HepG2 (cell line): Measurements from ENCODE around the gene LIPE. TPM values are rescaled to one million over a fixed set of nuclear protein-coding genes. Genes with fewer than 3 reads are reported as not detected.
A peak's percentile ranks its signal among the peaks of the same experiment; 100 is the strongest.

Experiments
- ARID2 ChIP-seq: sonication (generic); formaldehyde crosslinking; IDR thresholded peaks from 2 replicates; pipeline ENCODE4 v1.8.1; 2022; ENCODE audit warnings: mild to moderate bottlenecking, missing genetic modification reagents, borderline replicate concordance
- ARNT2 ChIP-seq: sonication (generic); formaldehyde crosslinking; IDR thresholded peaks from 2 replicates; pipeline ENCODE4 v1.8.0; 2022; ENCODE audit warnings: mild to moderate bottlenecking, low read depth, missing genetic modification reagents, moderate library complexity
- BHLHE40 ChIP-seq: IDR thresholded peaks from 2 replicates; pipeline ENCODE4 v1.6.1; 2011; ENCODE audit warnings: low read length, improper control_type of control experiment
- MED8 ChIP-seq: sonication (generic); formaldehyde crosslinking; IDR thresholded peaks from 2 replicates; pipeline ENCODE4 v1.8.1; 2023; ENCODE audit warnings: mild to moderate bottlenecking, missing genetic modification reagents; ENCODE audit not compliant: insufficient replicate concordance
- MYC ChIP-seq: sonication (generic); formaldehyde crosslinking; IDR thresholded peaks from 2 replicates; pipeline ENCODE4 v1.9.0; 2021; ENCODE audit warnings: missing genetic modification reagents, borderline replicate concordance
- MYNN ChIP-seq: sonication (generic); formaldehyde crosslinking; IDR thresholded peaks from 2 replicates; pipeline ENCODE4 v1.4.0; 2020; ENCODE audit warnings: mild to moderate bottlenecking, low read depth, missing genetic modification reagents
- NR2F1 ChIP-seq, 2 experiments: fragments of 450-650 bp in 1 of 2; formaldehyde crosslinking in 1 of 2; IDR thresholded peaks; 2 replicates each; pipeline versions ENCODE4 v1.5.0 to v1.6.1; 2016 to 2020; ENCODE audit warnings: mild to moderate bottlenecking in 1 of 2, missing compliant biosample characterization in 1 of 2, missing genetic modification reagents in 1 of 2, moderate library complexity in 1 of 2
- SYNCRIP ChIP-seq: fragments of 200-400 bp; formaldehyde crosslinking; IDR thresholded peaks from 2 replicates; pipeline ENCODE4 v1.6.1; 2018; ENCODE audit warnings: mild to moderate bottlenecking, low read depth, low read length; ENCODE audit not compliant: insufficient read depth
- U2AF1 ChIP-seq: fragments of 200-400 bp; formaldehyde crosslinking; optimal IDR thresholded peaks from 2 replicates; pipeline ENCODE3; 2017; ENCODE audit warnings: mild to moderate bottlenecking, low read depth, low read length
- YEATS2 ChIP-seq: sonication (generic); formaldehyde crosslinking; IDR thresholded peaks from 2 replicates; pipeline ENCODE4 v1.4.0; 2020; ENCODE audit warnings: missing genetic modification reagents, borderline replicate concordance
- ZBTB38 ChIP-seq: sonication (generic); formaldehyde crosslinking; IDR thresholded peaks from 2 replicates; pipeline ENCODE4 v1.5.1; 2020; ENCODE audit warnings: mild to moderate bottlenecking, missing genetic modification reagents
- ZBTB8A ChIP-seq: sonication (generic); formaldehyde crosslinking; IDR thresholded peaks from 2 replicates; pipeline ENCODE4 v1.4.0; 2020; ENCODE audit warnings: mild to moderate bottlenecking, low read depth, missing genetic modification reagents, borderline replicate concordance
- ZFP36 ChIP-seq: fragments of 150-350 bp; IDR thresholded peaks from 2 replicates; pipeline ENCODE4 v1.6.1; 2018; ENCODE audit warnings: borderline replicate concordance, low read length, low read depth; ENCODE audit not compliant: partially characterized antibody
- ZSCAN12 ChIP-seq: sonication (generic); formaldehyde crosslinking; IDR thresholded peaks from 2 replicates; pipeline ENCODE4 v1.9.0; 2021; ENCODE audit warnings: mild to moderate bottlenecking, missing genetic modification reagents
- polyA plus RNA-seq, 8 experiments: library from polyadenylated mRNA; depleted of rRNA in 3 of 8; stranded (reverse) in 7 of 8; unstranded in 1 of 8; fragments of >200 nt; fragmentation: Illumina TruSeq in 4 of 8; extraction: Trizol in 4 of 8; gene quantifications; 2 replicates each; pipeline versions ENCODE4 v1.2.1 to v1.2.3, GENCODE V29; 2011 to 2016; ENCODE audit warnings: low read depth in 4 of 8, missing spikeins in 1 of 8, mixed read lengths in 1 of 8; ENCODE audit not compliant: insufficient read depth in 1 of 8
- total RNA-seq, 5 experiments: library from RNA; depleted of rRNA; stranded (reverse); fragments of >200 nt; fragmentation: Illumina TruSeq; extraction: Trizol; gene quantifications; 2 replicates each; pipeline ENCODE4 v1.2.3, GENCODE V29; 2016; ENCODE audit warnings: low read depth in 1 of 5
- TF ChIP-seq, protein P1 (sequence below): sonication (generic); formaldehyde crosslinking; IDR thresholded peaks from 2 replicates; pipeline ENCODE4 v1.5.1; 2020; ENCODE audit warnings: missing genetic modification reagents, mild to moderate bottlenecking, borderline replicate concordance
- TF ChIP-seq, protein P2 (sequence below): sonication (generic); formaldehyde crosslinking; IDR thresholded peaks from 2 replicates; pipeline ENCODE4 v1.8.1; 2023; ENCODE audit warnings: mild to moderate bottlenecking, moderate library complexity, missing genetic modification reagents
- TF ChIP-seq, protein P3 (sequence below): sonication (generic); formaldehyde crosslinking; IDR thresholded peaks from 2 replicates; pipeline ENCODE4 v1.8.0; 2022; ENCODE audit warnings: missing genetic modification reagents, low read depth, mild to moderate bottlenecking, borderline replicate concordance
- TF ChIP-seq, protein P4 (sequence below): sonication (generic); formaldehyde crosslinking; IDR thresholded peaks from 2 replicates; pipeline ENCODE4 v1.4.0; 2020; ENCODE audit warnings: missing genetic modification reagents
- TF ChIP-seq, protein P5 (sequence below): sonication (generic); formaldehyde crosslinking; IDR thresholded peaks from 2 replicates; pipeline ENCODE4 v1.5.1; 2020; ENCODE audit warnings: missing genetic modification reagents, mild to moderate bottlenecking, borderline replicate concordance

The LIPE gene
- total and polyA plus RNA-seq, 2 of the 13 experiments (the other 11 are each of a cell fraction or from before 2014, with no cell fraction given) = not detected

DNA sequence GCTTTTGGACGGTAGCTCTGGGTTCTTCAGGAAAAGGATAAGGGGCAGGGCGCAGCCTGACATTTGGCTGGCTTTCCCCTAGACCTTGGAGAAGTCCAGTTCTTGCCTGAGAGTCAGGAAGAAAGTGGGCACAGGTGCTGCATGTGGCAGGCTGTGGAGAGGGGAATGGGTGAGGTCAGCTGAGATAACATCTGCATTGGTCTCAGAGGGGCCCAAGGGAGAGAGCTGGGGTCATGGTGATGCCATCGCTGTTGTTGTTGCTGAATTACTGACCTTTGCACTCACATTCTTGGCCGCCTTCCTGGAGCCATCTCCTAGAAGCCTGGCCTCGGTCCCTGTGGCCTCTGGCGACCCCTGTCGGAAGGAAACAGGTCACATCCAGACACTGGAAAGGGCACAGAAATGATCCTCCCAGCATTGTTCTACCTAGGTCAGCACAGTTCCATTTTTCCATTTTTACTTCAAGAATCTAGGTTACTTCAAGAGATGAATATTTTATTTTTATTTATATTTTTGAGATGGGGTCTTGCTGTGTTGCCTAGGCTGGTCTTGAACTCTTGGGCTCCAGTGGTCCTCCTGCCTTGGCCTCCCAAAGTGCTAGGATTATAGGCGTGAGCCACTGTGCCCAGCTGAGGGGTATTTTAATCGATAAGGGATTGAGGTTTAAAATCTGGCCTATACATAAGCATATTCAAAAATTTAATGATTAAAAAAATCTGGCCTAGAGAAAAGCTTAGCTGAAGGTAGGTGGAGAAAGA lies 6.5 kb upstream of the LIPE start (continued):
- TF ChIP-seq, protein P1, sequence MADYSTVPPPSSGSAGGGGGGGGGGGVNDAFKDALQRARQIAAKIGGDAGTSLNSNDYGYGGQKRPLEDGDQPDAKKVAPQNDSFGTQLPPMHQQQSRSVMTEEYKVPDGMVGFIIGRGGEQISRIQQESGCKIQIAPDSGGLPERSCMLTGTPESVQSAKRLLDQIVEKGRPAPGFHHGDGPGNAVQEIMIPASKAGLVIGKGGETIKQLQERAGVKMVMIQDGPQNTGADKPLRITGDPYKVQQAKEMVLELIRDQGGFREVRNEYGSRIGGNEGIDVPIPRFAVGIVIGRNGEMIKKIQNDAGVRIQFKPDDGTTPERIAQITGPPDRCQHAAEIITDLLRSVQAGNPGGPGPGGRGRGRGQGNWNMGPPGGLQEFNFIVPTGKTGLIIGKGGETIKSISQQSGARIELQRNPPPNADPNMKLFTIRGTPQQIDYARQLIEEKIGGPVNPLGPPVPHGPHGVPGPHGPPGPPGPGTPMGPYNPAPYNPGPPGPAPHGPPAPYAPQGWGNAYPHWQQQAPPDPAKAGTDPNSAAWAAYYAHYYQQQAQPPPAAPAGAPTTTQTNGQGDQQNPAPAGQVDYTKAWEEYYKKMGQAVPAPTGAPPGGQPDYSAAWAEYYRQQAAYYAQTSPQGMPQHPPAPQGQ = peak; percentile 31; the same call in 1 of the 2 replicates
- TF ChIP-seq, protein P2, sequence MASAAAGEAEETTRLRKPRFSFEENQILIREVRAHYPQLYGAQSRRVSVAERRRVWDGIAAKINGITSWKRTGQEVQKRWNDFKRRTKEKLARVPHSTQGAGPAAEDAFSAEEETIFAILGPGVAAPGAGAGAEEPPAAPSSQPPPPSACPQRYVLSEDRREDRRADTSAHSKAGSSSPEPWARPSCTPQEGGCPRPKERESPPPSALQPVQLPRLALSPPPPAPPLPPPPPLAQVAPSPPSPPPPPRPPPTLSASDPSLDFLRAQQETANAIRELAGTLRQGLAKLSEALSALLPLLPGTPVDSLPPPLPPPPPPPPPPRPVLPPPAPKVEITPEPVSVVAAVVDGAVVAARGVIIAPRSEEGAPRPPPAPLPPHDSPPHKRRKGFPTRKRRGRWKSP = no peak
- TF ChIP-seq ZBTB8A (CRISPR knock-in tag) (no peak), ZSCAN12 (no peak), ZBTB38 (0 out of 2 replicates have a peak, but pooled peaks have one; percentile 20), SYNCRIP (no peak), U2AF1 (no peak), YEATS2 (CRISPR knock-in tag) (peak; percentile 51; the same call in 1 of the 2 replicates), ARID2 (CRISPR knock-in tag) (no peak), BHLHE40 (peak; percentile 51), MYNN (CRISPR knock-in tag) (no peak), ARNT2 (CRISPR knock-in tag) (peak; percentile 23; the same call in 1 of the 2 replicates), ZFP36 (no peak), NR2F1 (CRISPR knock-in tag; IDR thresholded peaks at IDR 0.05) (peak; percentile 86 to 89), MYC (peak; percentile 52; the same call in 1 of the 2 replicates), MED8 (CRISPR knock-in tag) (no peak)
- TF ChIP-seq, protein P3, sequence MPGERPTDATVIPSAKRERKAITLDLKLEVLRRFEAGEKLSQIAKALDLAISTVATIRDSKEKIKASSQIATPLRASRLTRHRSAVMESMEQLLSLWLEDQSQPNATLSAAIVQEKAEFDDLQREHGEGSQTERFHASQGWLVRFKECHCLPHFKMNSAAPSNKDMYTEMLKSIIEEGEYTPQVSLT = no peak
- TF ChIP-seq, protein P4, sequence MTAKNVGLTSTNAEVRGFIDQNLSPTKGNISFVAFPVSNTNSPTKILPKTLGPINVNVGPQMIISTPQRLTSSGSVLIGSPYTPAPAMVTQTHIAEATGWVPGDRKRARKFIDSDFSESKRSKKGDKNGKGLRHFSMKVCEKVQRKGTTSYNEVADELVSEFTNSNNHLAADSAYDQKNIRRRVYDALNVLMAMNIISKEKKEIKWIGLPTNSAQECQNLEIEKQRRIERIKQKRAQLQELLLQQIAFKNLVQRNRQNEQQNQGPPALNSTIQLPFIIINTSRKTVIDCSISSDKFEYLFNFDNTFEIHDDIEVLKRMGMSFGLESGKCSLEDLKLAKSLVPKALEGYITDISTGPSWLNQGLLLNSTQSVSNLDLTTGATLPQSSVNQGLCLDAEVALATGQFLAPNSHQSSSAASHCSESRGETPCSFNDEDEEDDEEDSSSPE = 0 out of 2 replicates have a peak, but pooled peaks have one; percentile 6
- TF ChIP-seq, protein P5, sequence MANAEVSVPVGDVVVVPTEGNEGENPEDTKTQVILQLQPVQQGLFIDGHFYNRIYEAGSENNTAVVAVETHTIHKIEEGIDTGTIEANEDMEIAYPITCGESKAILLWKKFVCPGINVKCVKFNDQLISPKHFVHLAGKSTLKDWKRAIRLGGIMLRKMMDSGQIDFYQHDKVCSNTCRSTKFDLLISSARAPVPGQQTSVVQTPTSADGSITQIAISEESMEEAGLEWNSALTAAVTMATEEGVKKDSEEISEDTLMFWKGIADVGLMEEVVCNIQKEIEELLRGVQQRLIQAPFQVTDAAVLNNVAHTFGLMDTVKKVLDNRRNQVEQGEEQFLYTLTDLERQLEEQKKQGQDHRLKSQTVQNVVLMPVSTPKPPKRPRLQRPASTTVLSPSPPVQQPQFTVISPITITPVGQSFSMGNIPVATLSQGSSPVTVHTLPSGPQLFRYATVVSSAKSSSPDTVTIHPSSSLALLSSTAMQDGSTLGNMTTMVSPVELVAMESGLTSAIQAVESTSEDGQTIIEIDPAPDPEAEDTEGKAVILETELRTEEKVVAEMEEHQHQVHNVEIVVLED (CRISPR knock-in tag) = peak; percentile 52; the same call in 1 of the 2 replicates
